Karpas-422 (cell line): ENCODE data around the gene TRPM2. TPM values are rescaled to one million over a fixed set of nuclear protein-coding genes. Genes with fewer than 3 reads are reported as not detected.

Experiments
- DNase-seq: peaks from one replicate; pipeline ENCODE4 v3.0.0-alpha.2; 2015
- H2AFZ ChIP-seq: fragments of 200-600 bp; sonication (generic); 2 replicates; pipeline ENCODE4 v1.6.1; 2014; ENCODE audit warnings: antibody characterized with exemption, low read length, mixed read lengths
- H3K27ac ChIP-seq: fragments of 200-600 bp; sonication (generic); 2 replicates; pipeline ENCODE4 v1.5.1; 2014; ENCODE audit warnings: mild to moderate bottlenecking, low read length, moderate library complexity
- H3K27me3 ChIP-seq: fragments of 200-600 bp; sonication (generic); 2 replicates; pipeline ENCODE4 v1.6.1; 2014; ENCODE audit warnings: low read length, mixed read lengths
- H3K36me3 ChIP-seq: fragments of 200-600 bp; sonication (generic); 2 replicates; pipeline ENCODE4 v1.6.1; 2014; ENCODE audit warnings: low read length, mixed read lengths; ENCODE audit not compliant: insufficient read depth
- H3K4me1 ChIP-seq: fragments of 200-600 bp; sonication (generic); 2 replicates; pipeline ENCODE4 v1.6.1; 2014; ENCODE audit warnings: mild to moderate bottlenecking, low read length, mixed read lengths
- H3K4me2 ChIP-seq: fragments of 200-600 bp; sonication (generic); 2 replicates; pipeline ENCODE4 v1.6.1; 2014; ENCODE audit warnings: low read length, low read depth, mild to moderate bottlenecking; ENCODE audit not compliant: poor library complexity, severe bottlenecking
- H3K4me3 ChIP-seq: fragments of 200-600 bp; sonication (generic); 2 replicates; pipeline ENCODE4 v1.5.1; 2014; ENCODE audit warnings: mild to moderate bottlenecking, antibody characterized with exemption, low read length, mixed read lengths
- H3K79me2 ChIP-seq: fragments of 200-600 bp; sonication (generic); 2 replicates; pipeline ENCODE4 v1.6.1; 2014; ENCODE audit warnings: mild to moderate bottlenecking, low read length, mixed read lengths
- H3K9ac ChIP-seq: fragments of 200-600 bp; sonication (generic); 2 replicates; pipeline ENCODE4 v1.6.0; 2014; ENCODE audit warnings: low read length
- H3K9me2 ChIP-seq: fragments of 200-600 bp; sonication (generic), shearing (Covaris generic); replicated peaks from 2 replicates; pipeline ENCODE4 v1.6.0; 2014; ENCODE audit warnings: mild to moderate bottlenecking, low read length, moderate library complexity; ENCODE audit not compliant: insufficient read depth
- H3K9me3 ChIP-seq: fragments of 300-700, 200-600 bp; sonication (generic); 2 replicates; pipeline ENCODE4 v1.6.1; 2014; ENCODE audit warnings: low read length, mixed read lengths
- H4K20me1 ChIP-seq: fragments of 200-600 bp; sonication (generic); 2 replicates; pipeline ENCODE4 v1.6.1; 2014; ENCODE audit warnings: mild to moderate bottlenecking, antibody characterized with exemption, low read length, low read depth; ENCODE audit not compliant: insufficient read depth
- total RNA-seq: library from RNA; depleted of rRNA; stranded (reverse); fragments of >200 nt; shearing (Covaris generic); gene quantifications from 2 replicates; pipeline ENCODE4 v1.2.3, GENCODE V29; 2014; ENCODE audit warnings: low replicate concordance

The TRPM2 gene
- total RNA-seq, 1 experiment from 2014 or later: not detected

GRCh38 chr21:44351535-44352252 lies 1.7 kb upstream of the TRPM2 start:
- Histone ChIP-seq H4K20me1 (no peaks in the 10 kb centered on the region), H3K9ac (no peak overlapping the region), H3K9me2 (no peaks in the 10 kb centered on the region), H3K79me2 (no peaks in the 10 kb centered on the region), H3K27ac (no peak overlapping the region), H3K4me2 (no peak overlapping the region), H3K4me3 (no peak overlapping the region), H3K4me1 (no peaks in the 10 kb centered on the region; the same call in 1 of the 2 replicates), H3K27me3 (no peaks in the 10 kb centered on the region), H3K36me3 (no peaks in the 10 kb centered on the region), H3K9me3 (no peaks in the 10 kb centered on the region), H2AFZ (no peak overlapping the region)
- DNase-seq: no peak

DNA sequence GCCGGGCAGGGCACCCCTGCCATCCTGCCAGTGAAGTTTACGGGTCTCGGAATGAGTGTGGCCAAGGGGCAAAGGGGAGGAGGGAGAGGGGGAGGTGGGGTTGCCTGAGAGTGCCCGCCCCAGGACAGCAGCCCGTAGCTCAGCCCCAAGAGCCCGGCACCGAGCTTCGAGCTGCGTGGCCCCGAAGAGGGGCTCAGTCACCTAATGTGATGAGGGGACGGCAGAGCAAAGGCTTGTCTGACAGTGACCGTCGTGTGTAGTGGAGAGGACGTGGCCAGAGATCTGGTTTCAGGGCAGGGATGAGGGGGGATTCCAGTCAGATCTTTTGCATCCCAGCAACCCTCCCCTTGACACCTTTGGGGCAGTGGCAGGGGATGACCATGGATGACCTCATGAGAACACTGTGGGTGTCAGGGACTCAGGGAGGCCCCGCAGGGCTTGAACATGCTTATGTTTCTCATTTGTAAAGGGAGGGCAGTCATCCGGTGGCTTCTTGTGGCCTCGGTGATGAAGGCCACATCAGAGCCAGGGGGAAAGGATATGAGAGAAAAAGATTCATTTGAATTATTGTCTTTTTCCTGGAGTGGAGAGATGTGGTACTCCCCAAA lies 1.1 kb upstream of the TRPM2 start:
- Histone ChIP-seq H3K79me2 (no peaks in the 10 kb centered on the region), H4K20me1 (no peaks in the 10 kb centered on the region), H3K9me3 (no peaks in the 10 kb centered on the region), H3K9ac (no peak overlapping the region), H3K27ac (no peak overlapping the region), H3K4me1 (no peaks in the 10 kb centered on the region; the same call in 1 of the 2 replicates), H3K27me3 (no peaks in the 10 kb centered on the region), H3K9me2 (no peaks in the 10 kb centered on the region), H3K36me3 (no peaks in the 10 kb centered on the region), H3K4me3 (no peak overlapping the region), H3K4me2 (no peak overlapping the region), H2AFZ (no peak overlapping the region)
- no peak for DNase-seq

GRCh38 chr21:44354001-44354405 lies 582 bp downstream of the TRPM2 start:
- Histone ChIP-seq H3K4me2 (no peak overlapping the region), H3K4me1 (no peaks in the 10 kb centered on the region; the same call in 1 of the 2 replicates), H4K20me1 (no peaks in the 10 kb centered on the region), H3K4me3 (no peak overlapping the region), H3K9me3 (no peaks in the 10 kb centered on the region), H3K9ac (no peak overlapping the region), H3K79me2 (no peaks in the 10 kb centered on the region), H2AFZ (no peak overlapping the region), H3K36me3 (no peaks in the 10 kb centered on the region), H3K27ac (no peak overlapping the region), H3K9me2 (no peaks in the 10 kb centered on the region), H3K27me3 (no peaks in the 10 kb centered on the region)
- DNase-seq: no peak

- no peaks in the 10 kb centered on the region for H3K9me2 ChIP-seq
- no peak overlapping the region for H2AFZ ChIP-seq
- H3K27ac ChIP-seq: no peak overlapping the region
- no peaks in the 10 kb centered on the region for H4K20me1 ChIP-seq
- H3K9me3 ChIP-seq: no peaks in the 10 kb centered on the region
- H3K36me3 ChIP-seq: no peaks in the 10 kb centered on the region
- H3K4me2 ChIP-seq: no peak overlapping the region
- no peak overlapping the region for H3K9ac ChIP-seq
- H3K4me1 ChIP-seq: no peaks in the 10 kb centered on the region; the same call in 1 of the 2 replicates
- no peaks in the 10 kb centered on the region for H3K79me2 ChIP-seq
- no peak for DNase-seq
- no peak overlapping the region for H3K4me3 ChIP-seq
- no peaks in the 10 kb centered on the region for H3K27me3 ChIP-seq
Measured at GRCh38 chr21:44354775-44355771, 1.7 kb downstream of the TRPM2 start.

DNA sequence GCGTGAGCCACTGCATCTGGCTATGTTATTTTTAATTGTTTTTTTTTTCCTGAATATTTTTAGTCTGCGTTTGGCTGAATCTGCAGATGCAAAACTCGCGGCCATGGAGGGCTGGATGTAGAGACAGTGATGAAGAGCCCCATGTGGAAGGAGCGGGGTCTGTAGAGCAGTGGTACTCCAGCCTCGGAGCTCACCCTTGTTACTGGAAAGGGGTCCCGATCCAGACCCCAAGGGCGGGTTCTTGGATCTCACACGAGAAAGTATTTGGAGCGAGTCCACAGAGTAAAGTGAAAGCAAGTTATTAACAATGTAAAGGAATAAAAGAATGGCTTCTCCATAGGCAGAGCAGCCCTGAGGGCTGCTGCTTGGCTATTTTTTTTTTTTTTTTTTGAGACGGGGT lies 2.7 kb downstream of the TRPM2 start:
- DNase-seq: no peak
- Histone ChIP-seq H3K4me3 (no peak overlapping the region), H4K20me1 (no peaks in the 10 kb centered on the region), H3K36me3 (no peaks in the 10 kb centered on the region), H3K4me2 (no peak overlapping the region), H3K9me3 (no peaks in the 10 kb centered on the region), H3K79me2 (no peaks in the 10 kb centered on the region), H3K9me2 (no peaks in the 10 kb centered on the region), H2AFZ (no peak overlapping the region), H3K27me3 (no peaks in the 10 kb centered on the region), H3K27ac (no peak overlapping the region), H3K9ac (no peak overlapping the region), H3K4me1 (no peaks in the 10 kb centered on the region; the same call in 1 of the 2 replicates)

DNA sequence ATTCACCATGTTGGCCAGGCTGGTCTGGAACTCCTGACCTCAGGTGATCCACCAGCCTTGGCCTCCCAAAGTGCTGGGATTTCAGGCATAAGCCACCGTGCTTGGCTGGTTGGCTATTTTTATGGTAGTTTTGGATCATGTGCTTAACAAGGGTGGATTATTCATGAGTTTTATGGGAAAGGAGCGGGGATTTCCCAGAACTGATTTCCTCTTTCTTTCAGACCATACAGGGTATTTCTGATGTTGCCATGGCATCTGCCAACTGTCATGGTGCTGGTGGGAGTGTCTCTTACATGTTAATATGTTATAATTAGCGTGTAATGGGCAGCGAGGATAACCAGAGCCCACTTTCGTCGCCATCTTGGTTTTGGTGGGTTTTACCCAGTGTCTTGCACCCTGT lies 3.2 kb downstream of the TRPM2 start:
- Histone ChIP-seq H3K9ac (no peak overlapping the region), H3K36me3 (no peaks in the 10 kb centered on the region), H3K27me3 (no peaks in the 10 kb centered on the region), H2AFZ (no peak overlapping the region), H3K4me1 (no peaks in the 10 kb centered on the region; the same call in 1 of the 2 replicates), H3K27ac (no peak overlapping the region), H3K4me2 (no peak overlapping the region), H3K9me2 (no peaks in the 10 kb centered on the region), H3K79me2 (no peaks in the 10 kb centered on the region), H3K9me3 (no peaks in the 10 kb centered on the region), H3K4me3 (no peak overlapping the region), H4K20me1 (no peaks in the 10 kb centered on the region)
- no peak for DNase-seq

- Histone ChIP-seq H3K4me2 (no peak overlapping the region), H3K9me3 (no peaks in the 10 kb centered on the region), H3K9me2 (no peaks in the 10 kb centered on the region), H4K20me1 (no peaks in the 10 kb centered on the region), H2AFZ (no peak overlapping the region), H3K27ac (no peak overlapping the region), H3K27me3 (no peaks in the 10 kb centered on the region), H3K9ac (no peak overlapping the region), H3K79me2 (no peaks in the 10 kb centered on the region), H3K4me3 (no peak overlapping the region), H3K36me3 (no peaks in the 10 kb centered on the region), H3K4me1 (no peaks in the 10 kb centered on the region; the same call in 1 of the 2 replicates)
- DNase-seq: no peak
Measured at GRCh38 chr21:44357064-44357837, 3.8 kb downstream of the TRPM2 start.
